Choroid plexus epithelial cell (primary cell): ENCODE measurements around the gene PHC1.
A peak's percentile ranks its signal among the peaks of the same experiment; 100 is the strongest.

Source experiments
- DNase-seq: peaks from one replicate; pipeline ENCODE4 v3.0.0-alpha.2; 2010; ENCODE audit warnings: low read depth
- H3K4me3 ChIP-seq: 2 replicates; pipeline ENCODE4 v1.5.1; 2011; ENCODE audit warnings: low read depth, mild to moderate bottlenecking, control low read depth, low read length, moderate library complexity
- TF ChIP-seq, protein P1 (sequence below): conservative IDR thresholded peaks from 2 replicates; pipeline ENCODE4 v1.5.1; 2011; ENCODE audit warnings: low read depth, mild to moderate bottlenecking, control low read depth, inconsistent platforms, low read length, moderate library complexity

Gene PHC1

DNA sequence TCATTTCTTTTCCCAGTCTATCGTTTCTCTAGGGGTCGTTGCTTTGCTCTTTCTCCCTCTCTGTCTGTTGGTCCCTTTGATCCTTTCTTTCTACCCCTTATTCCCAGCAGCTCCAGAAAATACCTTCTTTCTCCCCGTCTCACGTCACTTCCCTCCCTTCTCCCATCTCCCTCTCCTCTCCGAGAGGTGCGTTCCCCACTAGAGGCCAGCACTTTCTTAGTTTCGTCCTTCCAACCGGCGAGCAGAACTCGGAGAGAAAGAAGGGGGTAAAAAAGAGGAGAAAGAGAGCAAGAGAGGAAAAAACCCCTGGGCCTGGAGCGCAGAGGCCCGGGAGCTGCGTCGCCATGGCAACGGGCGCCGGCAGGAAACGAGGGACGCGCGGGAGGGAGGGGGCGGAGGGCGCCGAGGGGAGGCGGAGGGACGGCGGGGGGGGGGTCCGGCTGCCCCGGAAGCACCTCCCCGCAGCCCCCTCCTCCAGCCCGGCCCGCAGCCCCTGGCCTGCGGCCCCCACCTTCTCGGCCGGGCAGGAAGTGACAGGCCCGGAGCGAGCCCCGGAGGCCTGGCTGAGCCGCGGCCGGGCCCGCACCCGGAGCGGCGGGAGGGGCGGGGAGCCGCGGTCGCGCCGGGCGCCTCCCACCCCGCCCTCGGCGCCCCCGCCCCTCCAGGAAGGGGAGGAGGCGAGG, at the start of gene PHC1:
TSS of gene PHC1 (plus strand) at position 477 of the 683 bp plus-strand sequence. CDS start 3,169 bp downstream, outside the sequence.
- TF ChIP-seq, protein P1, sequence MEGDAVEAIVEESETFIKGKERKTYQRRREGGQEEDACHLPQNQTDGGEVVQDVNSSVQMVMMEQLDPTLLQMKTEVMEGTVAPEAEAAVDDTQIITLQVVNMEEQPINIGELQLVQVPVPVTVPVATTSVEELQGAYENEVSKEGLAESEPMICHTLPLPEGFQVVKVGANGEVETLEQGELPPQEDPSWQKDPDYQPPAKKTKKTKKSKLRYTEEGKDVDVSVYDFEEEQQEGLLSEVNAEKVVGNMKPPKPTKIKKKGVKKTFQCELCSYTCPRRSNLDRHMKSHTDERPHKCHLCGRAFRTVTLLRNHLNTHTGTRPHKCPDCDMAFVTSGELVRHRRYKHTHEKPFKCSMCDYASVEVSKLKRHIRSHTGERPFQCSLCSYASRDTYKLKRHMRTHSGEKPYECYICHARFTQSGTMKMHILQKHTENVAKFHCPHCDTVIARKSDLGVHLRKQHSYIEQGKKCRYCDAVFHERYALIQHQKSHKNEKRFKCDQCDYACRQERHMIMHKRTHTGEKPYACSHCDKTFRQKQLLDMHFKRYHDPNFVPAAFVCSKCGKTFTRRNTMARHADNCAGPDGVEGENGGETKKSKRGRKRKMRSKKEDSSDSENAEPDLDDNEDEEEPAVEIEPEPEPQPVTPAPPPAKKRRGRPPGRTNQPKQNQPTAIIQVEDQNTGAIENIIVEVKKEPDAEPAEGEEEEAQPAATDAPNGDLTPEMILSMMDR: peak; percentile 70
- peak within 1 kb of the TSS; percentile 77 for H3K4me3 ChIP-seq
- DNase-seq: peak; percentile 70

DNA sequence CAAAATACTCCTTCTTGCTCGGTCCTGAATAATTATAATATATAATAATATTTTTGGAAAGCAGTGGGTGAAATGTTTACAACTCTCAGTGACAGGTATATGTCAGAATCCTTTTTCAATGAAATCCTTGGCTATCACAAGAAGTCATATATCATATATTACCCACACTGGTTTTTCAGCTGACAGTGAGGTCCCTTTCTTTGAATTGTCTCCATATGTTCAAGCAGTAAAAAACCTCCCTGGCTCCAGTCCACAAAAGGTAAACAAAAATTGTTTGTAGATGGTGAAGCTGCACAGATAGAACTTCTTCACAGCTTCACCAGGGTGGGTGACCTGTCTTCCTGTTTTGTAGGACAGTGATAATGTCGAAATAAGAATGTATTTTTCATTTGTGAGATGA, 47.9 kb upstream of the PHC1 start:
- no peak for DNase-seq
- H3K4me3 ChIP-seq: no peak overlapping the region
- TF ChIP-seq, protein P1: no peak

DNA sequence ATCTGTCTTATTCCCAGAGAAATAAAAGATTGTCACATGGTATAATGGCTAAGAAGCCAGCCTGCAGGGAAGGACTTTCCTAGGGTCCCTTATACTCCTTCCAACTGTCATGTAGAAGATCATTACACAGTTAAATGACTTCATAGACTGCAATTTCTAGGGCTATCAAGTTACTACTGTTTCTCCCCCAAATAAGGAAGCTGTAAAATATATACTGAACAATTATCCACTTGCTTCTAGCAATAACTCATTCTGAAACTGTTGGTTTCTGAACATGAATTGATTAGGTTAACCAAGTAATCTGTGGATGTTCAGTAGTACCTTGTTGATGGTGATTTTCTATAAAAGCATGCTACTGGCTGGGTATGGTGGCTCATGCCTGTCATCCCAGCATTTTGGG, 47.3 kb upstream of the PHC1 start:
- DNase-seq: no peak
- TF ChIP-seq, protein P1: no peak
- H3K4me3 ChIP-seq: no peak overlapping the region

DNA sequence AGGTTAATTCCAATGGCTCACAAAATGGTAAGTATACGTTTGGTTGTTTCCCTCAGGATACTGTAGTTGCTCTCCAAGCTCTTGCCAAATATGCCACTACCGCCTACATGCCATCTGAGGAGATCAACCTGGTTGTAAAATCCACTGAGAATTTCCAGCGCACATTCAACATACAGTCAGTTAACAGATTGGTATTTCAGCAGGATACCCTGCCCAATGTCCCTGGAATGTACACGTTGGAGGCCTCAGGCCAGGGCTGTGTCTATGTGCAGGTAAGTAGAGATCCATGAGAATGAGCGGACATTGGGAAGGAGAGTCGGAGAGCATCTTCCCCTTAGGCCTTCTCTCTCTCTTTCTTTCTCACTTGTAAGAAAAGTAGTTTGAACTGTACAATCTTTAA, 46.5 kb upstream of the PHC1 start:
- TF ChIP-seq, protein P1: no peak
- no peak for DNase-seq
- no peak overlapping the region for H3K4me3 ChIP-seq

DNA sequence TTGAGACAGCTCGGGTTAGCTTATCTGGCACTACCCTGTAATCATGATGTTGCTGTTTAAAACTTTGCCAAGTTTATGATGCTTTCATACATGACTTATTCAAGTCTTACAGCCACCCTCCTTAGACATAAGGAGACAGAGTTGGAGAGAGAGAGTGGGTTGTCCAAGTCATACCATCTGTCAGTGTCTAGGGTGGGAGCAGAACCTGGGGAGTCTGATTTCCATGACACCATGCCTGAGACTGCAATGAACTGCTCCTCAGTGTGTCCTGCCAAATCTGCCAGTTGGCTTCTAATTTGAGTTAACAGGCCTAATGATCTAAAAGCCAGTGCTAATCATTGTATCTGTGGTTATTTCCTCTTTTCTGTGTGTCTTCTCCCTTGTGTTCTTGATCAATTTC, 43.7 kb upstream of the PHC1 start:
- no peak overlapping the region for H3K4me3 ChIP-seq
- no peak for DNase-seq
- TF ChIP-seq, protein P1: no peak

DNA sequence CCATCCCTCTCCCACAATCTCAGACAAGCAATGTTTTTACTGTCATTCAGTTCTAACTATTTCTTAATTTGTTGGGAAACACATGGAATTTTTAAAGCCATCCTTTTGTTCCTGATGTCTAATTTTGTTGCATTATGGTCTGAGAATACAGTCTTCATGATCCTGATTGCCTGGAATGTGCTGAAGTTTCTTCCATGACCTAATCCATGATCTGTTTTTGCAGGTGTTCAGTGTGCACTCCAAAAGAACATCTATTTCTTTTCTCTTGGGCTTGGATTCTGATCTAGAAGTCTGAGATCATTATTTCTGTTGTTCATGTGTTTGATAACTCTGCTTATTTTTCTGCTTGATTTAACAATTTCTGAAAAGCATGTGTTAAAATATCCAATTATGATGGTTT, 43.2 kb upstream of the PHC1 start:
- DNase-seq: no peak
- TF ChIP-seq, protein P1: no peak
- no peak overlapping the region for H3K4me3 ChIP-seq

DNA sequence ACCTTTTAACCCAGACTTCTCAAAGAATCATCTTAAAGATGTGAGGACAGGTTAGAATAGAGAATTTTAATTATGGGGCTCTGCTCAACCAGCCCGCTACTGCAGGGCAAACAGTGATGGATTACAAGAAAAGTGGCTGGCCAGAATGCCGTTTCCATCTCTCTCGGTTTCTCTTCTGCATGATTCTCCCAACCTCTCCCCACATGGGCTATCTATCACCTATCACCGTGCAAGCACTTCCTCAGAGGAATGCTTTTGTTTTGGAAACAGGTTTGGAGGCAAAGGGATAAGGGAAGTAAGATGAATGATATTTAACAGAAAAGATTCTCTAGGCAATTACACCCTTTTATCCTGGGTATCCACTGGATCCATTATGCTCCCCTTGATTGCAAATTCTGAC, 37.4 kb upstream of the PHC1 start:
- TF ChIP-seq, protein P1: no peak
- H3K4me3 ChIP-seq: no peak overlapping the region
- no peak for DNase-seq
